Ishikawa (cell line): ENCODE results near the gene SMTNL1.

Source experiments
- CEBPB ChIP-seq: IDR thresholded peaks from 2 replicates; pipeline ENCODE4 v1.6.1; 2012
- CREB1 ChIP-seq: IDR thresholded peaks from 2 replicates; pipeline ENCODE4 v1.6.1; 2012; ENCODE audit warnings: low read depth
- EGR1 ChIP-seq: IDR thresholded peaks from 2 replicates; pipeline ENCODE4 v1.6.1; 2012
- EP300 ChIP-seq: IDR thresholded peaks from 2 replicates; pipeline ENCODE4 v1.6.1; 2012; ENCODE audit warnings: borderline replicate concordance
- FOXM1 ChIP-seq: IDR thresholded peaks from 2 replicates; pipeline ENCODE4 v1.6.1; 2012; ENCODE audit warnings: low read depth, borderline replicate concordance
- NFIC ChIP-seq: IDR thresholded peaks from 2 replicates; pipeline ENCODE4 v1.6.1; 2012
- RAD21 ChIP-seq: IDR thresholded peaks from 2 replicates; pipeline ENCODE4 v1.6.1; 2012; ENCODE audit warnings: low read depth
- TAF1 ChIP-seq: IDR thresholded peaks from 2 replicates; pipeline ENCODE4 v1.6.1; 2012; ENCODE audit warnings: low read depth, mild to moderate bottlenecking
- TCF12 ChIP-seq: IDR thresholded peaks from 2 replicates; pipeline ENCODE4 v1.6.1; 2012; ENCODE audit warnings: low read depth
- TEAD4 ChIP-seq: IDR thresholded peaks from 2 replicates; pipeline ENCODE4 v1.6.1; 2012
- YY1 ChIP-seq: IDR thresholded peaks from 2 replicates; pipeline ENCODE4 v1.6.1; 2012; ENCODE audit warnings: low read depth
- ZBTB7A ChIP-seq: IDR thresholded peaks from 2 replicates; pipeline ENCODE4 v1.6.1; 2012; ENCODE audit warnings: low read depth
- TF ChIP-seq, protein P1 (sequence below): IDR thresholded peaks from 2 replicates; pipeline ENCODE4 v1.6.1; 2012
- TF ChIP-seq, protein P2 (sequence below): IDR thresholded peaks from 2 replicates; pipeline ENCODE4 v1.6.1; 2012
- TF ChIP-seq, protein P3 (sequence below): IDR thresholded peaks from 2 replicates; pipeline ENCODE4 v1.6.1; 2012; ENCODE audit warnings: low read depth, mild to moderate bottlenecking

SMTNL1 gene

GRCh38 chr11:57530215-57530595 is 7.2 kb upstream of the SMTNL1 start:
- TF ChIP-seq CEBPB (no peak), NFIC (no peak), TEAD4 (no peak), RAD21 (no peak), TAF1 (no peak)
- TF ChIP-seq, protein P1, sequence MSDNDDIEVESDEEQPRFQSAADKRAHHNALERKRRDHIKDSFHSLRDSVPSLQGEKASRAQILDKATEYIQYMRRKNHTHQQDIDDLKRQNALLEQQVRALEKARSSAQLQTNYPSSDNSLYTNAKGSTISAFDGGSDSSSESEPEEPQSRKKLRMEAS: no peak

GRCh38 chr11:57530596-57531507 is 6.5 kb upstream of the SMTNL1 start, which contains the start of gene TIMM10:
TIMM10 (minus strand) TSS chr11:57530754; CDS start chr11:57530189, 565 bp downstream.
- TF ChIP-seq, protein P2, sequence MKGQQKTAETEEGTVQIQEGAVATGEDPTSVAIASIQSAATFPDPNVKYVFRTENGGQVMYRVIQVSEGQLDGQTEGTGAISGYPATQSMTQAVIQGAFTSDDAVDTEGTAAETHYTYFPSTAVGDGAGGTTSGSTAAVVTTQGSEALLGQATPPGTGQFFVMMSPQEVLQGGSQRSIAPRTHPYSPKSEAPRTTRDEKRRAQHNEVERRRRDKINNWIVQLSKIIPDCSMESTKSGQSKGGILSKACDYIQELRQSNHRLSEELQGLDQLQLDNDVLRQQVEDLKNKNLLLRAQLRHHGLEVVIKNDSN: peak; percentile 85
- no peak; the same call in 1 of the 2 replicates for TF ChIP-seq TEAD4
- 0 out of 2 replicates have a peak, but pooled peaks have one; percentile 15 for TF ChIP-seq EP300
- no peak for TF ChIP-seq RAD21
- no peak for TF ChIP-seq YY1
- no peak; the same call in 1 of the 2 replicates for TF ChIP-seq EGR1
- no peak; the same call in 1 of the 2 replicates for TF ChIP-seq CREB1
- peak; percentile 82 for TF ChIP-seq FOXM1
- peak; percentile 12; the same call in 1 of the 2 replicates for TF ChIP-seq NFIC
- no peak for TF ChIP-seq ZBTB7A
- no peak for TF ChIP-seq CEBPB
- TF ChIP-seq TAF1: peak; percentile 73
- peak; percentile 67; the same call in 1 of the 2 replicates for TF ChIP-seq TCF12
- TF ChIP-seq, protein P3, sequence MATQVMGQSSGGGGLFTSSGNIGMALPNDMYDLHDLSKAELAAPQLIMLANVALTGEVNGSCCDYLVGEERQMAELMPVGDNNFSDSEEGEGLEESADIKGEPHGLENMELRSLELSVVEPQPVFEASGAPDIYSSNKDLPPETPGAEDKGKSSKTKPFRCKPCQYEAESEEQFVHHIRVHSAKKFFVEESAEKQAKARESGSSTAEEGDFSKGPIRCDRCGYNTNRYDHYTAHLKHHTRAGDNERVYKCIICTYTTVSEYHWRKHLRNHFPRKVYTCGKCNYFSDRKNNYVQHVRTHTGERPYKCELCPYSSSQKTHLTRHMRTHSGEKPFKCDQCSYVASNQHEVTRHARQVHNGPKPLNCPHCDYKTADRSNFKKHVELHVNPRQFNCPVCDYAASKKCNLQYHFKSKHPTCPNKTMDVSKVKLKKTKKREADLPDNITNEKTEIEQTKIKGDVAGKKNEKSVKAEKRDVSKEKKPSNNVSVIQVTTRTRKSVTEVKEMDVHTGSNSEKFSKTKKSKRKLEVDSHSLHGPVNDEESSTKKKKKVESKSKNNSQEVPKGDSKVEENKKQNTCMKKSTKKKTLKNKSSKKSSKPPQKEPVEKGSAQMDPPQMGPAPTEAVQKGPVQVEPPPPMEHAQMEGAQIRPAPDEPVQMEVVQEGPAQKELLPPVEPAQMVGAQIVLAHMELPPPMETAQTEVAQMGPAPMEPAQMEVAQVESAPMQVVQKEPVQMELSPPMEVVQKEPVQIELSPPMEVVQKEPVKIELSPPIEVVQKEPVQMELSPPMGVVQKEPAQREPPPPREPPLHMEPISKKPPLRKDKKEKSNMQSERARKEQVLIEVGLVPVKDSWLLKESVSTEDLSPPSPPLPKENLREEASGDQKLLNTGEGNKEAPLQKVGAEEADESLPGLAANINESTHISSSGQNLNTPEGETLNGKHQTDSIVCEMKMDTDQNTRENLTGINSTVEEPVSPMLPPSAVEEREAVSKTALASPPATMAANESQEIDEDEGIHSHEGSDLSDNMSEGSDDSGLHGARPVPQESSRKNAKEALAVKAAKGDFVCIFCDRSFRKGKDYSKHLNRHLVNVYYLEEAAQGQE: no peak
- TF ChIP-seq, protein P1: peak; percentile 94

GRCh38 chr11:57539342-57539741 is 1.9 kb downstream of the SMTNL1 start:
- TF ChIP-seq FOXM1 (no peak), EP300 (no peak), ZBTB7A (no peak), CREB1 (no peak), TAF1 (no peak), RAD21 (no peak), NFIC (no peak), YY1 (no peak), CEBPB (no peak), TEAD4 (no peak), TCF12 (no peak), EGR1 (no peak)
- TF ChIP-seq, protein P2: no peak
- TF ChIP-seq, protein P1: no peak
- TF ChIP-seq, protein P3: no peak

GRCh38 chr11:57541169-57541568 is 3.8 kb downstream of the SMTNL1 start:
- no peak for TF ChIP-seq CREB1
- no peak for TF ChIP-seq NFIC
- no peak for TF ChIP-seq RAD21
- TF ChIP-seq, protein P1: no peak
- TF ChIP-seq ZBTB7A: no peak
- no peak for TF ChIP-seq YY1
- no peak for TF ChIP-seq CEBPB
- TF ChIP-seq, protein P3: no peak
- no peak for TF ChIP-seq FOXM1
- TF ChIP-seq EGR1: no peak
- no peak for TF ChIP-seq TCF12
- TF ChIP-seq, protein P2: no peak
- no peak for TF ChIP-seq TEAD4
- TF ChIP-seq EP300: no peak
